PC-3 (cell line): Measurements from ENCODE around the gene RSPH6A.

Source experiments
- EZH2 ChIP-seq: fragments of 300-600 bp; sonication (generic); IDR thresholded peaks from one replicate; pipeline ENCODE4 v1.6.1; 2017; ENCODE audit warnings: antibody characterized with exemption, mild to moderate bottlenecking, low read length; ENCODE audit not compliant: unreplicated experiment
- EZH2phosphoT487 ChIP-seq: fragments of 300-600 bp; sonication (generic); IDR thresholded peaks from 2 replicates; pipeline ENCODE4 v1.6.1; 2018; ENCODE audit warnings: mild to moderate bottlenecking, antibody characterized with exemption, low read length, borderline replicate concordance
- TF ChIP-seq, protein P1 (sequence below): fragments of 300-600 bp; sonication (generic); conservative IDR thresholded peaks from 2 replicates; pipeline ENCODE4 v1.5.1; 2017; ENCODE audit warnings: antibody characterized with exemption, low read depth, mild to moderate bottlenecking, low read length

DNA sequence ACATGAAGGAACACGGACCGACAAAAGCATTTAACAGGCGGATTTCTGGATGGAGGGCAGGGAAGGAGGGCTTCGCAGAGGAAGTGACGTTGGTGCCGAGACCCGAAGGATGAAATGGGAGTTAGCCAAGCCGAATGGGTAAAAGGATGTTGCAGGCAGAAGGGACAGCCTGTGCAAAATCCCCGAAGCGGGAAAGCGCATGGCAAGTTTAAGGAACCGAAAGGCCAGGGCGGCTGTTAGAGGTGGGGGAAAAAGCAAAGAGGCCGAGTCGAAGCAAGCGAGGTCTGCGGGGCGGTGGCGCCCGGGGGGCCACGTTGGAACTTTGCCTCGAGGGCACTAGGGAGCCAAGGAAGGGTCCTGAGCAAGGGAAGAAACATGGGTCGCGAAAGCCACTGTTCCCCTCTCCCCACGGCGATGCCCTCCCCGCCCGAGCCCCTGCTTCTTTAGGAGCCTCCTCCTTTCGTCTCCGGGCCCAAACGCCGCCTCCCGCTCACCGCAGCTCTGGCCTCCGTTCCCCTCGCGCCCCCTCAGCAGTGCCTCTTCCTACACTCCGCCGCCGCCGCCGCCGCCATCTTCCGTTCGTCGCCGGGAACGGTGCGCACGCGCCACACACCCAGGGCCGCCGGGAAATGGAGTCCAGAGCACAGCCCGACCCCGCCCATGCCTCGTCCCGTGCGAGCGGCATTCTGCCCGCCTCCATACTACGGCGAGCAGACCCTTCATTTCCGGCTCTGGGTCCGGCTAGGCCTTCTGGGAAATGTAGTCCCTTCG is 47.6 kb upstream of the RSPH6A start, which contains the start of gene SYMPK:
- TF ChIP-seq, protein P1, sequence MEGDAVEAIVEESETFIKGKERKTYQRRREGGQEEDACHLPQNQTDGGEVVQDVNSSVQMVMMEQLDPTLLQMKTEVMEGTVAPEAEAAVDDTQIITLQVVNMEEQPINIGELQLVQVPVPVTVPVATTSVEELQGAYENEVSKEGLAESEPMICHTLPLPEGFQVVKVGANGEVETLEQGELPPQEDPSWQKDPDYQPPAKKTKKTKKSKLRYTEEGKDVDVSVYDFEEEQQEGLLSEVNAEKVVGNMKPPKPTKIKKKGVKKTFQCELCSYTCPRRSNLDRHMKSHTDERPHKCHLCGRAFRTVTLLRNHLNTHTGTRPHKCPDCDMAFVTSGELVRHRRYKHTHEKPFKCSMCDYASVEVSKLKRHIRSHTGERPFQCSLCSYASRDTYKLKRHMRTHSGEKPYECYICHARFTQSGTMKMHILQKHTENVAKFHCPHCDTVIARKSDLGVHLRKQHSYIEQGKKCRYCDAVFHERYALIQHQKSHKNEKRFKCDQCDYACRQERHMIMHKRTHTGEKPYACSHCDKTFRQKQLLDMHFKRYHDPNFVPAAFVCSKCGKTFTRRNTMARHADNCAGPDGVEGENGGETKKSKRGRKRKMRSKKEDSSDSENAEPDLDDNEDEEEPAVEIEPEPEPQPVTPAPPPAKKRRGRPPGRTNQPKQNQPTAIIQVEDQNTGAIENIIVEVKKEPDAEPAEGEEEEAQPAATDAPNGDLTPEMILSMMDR, result no peak
- TF ChIP-seq EZH2, result no peak
- no peak for TF ChIP-seq EZH2phosphoT487
